HL-60 (cell line): ENCODE results near the gene NINJ2.

Source experiments
- DNase-seq, 2 experiments: peaks; one replicate each; pipeline ENCODE4 v3.0.0-alpha.2; 2010 to 2020; ENCODE audit warnings: low read depth in 1 of 2, low spot score in 1 of 2
- H3K27ac ChIP-seq: fragments of 250-450 bp; sonication (Bioruptor Pico); replicated peaks from 2 replicates; pipeline ENCODE4 v1.5.1; 2020; ENCODE audit warnings: mild to moderate bottlenecking, moderate library complexity
- H3K27me3 ChIP-seq: fragments of 250-450 bp; sonication (Bioruptor Pico); 2 replicates; pipeline ENCODE4 v1.5.1; 2021; ENCODE audit warnings: mild to moderate bottlenecking, moderate library complexity; ENCODE audit not compliant: insufficient read depth, poor library complexity, severe bottlenecking
- H3K4me3 ChIP-seq: replicated peaks from 2 replicates; pipeline ENCODE4 v1.5.1; 2011; ENCODE audit warnings: mild to moderate bottlenecking, control low read depth, low read length; ENCODE audit not compliant: insufficient read depth
- CTCF ChIP-seq: IDR thresholded peaks from one replicate; pipeline ENCODE4 v1.5.1; 2011; ENCODE audit warnings: low read length, control low read depth, inconsistent platforms; ENCODE audit not compliant: insufficient read depth
- GABPA ChIP-seq: IDR thresholded peaks from 2 replicates; pipeline ENCODE4 v1.6.1; 2012; ENCODE audit warnings: low read depth
- POLR2AphosphoS5 ChIP-seq: IDR thresholded peaks from 2 replicates; pipeline ENCODE4 v1.6.1; 2012; ENCODE audit warnings: low read depth
- REST ChIP-seq: IDR thresholded peaks from 2 replicates; pipeline ENCODE4 v1.6.1; 2012; ENCODE audit warnings: low read depth; ENCODE audit not compliant: insufficient replicate concordance
- SPI1 ChIP-seq: IDR thresholded peaks from 2 replicates; pipeline ENCODE4 v1.6.1; 2012; ENCODE audit warnings: low read depth, mild to moderate bottlenecking, borderline replicate concordance

Gene NINJ2

GRCh38 chr12:619346-619745 lies 43.9 kb downstream of the NINJ2 start:
- Histone ChIP-seq H3K4me3 (no peak overlapping the region), H3K27ac (no peak overlapping the region), H3K27me3 (no peaks in the 10 kb centered on the region)
- no peak for DNase-seq
- TF ChIP-seq POLR2AphosphoS5 (no peak), CTCF (no peak), GABPA (no peak), REST (no peak), SPI1 (no peak)

- H3K27ac ChIP-seq, result no peak overlapping the region
- H3K27me3 ChIP-seq, result no peaks in the 10 kb centered on the region
- DNase-seq, result no peak
- TF ChIP-seq GABPA, result no peak
- no peak for TF ChIP-seq POLR2AphosphoS5
- no peak for TF ChIP-seq REST
- no peak for TF ChIP-seq CTCF
- TF ChIP-seq SPI1, result no peak
- no peak overlapping the region for H3K4me3 ChIP-seq
Observed at GRCh38 chr12:618605-619004, 44.6 kb downstream of the NINJ2 start.

- H3K27ac ChIP-seq, result peak overlapping the region; percentile 60
- TF ChIP-seq POLR2AphosphoS5 (no peak), REST (no peak)
- H3K27me3 ChIP-seq, result no peaks in the 10 kb centered on the region
- peak; percentile 81 to 83 for DNase-seq
- H3K4me3 ChIP-seq, result no peak overlapping the region
Observed at GRCh38 chr12:617304-617915, 45.8 kb downstream of the NINJ2 start.
